Ascending aorta (tissue), 2 donors: ENCODE results near the gene RGS9. TPM values are rescaled to one million over a fixed set of nuclear protein-coding genes. Genes with fewer than 3 reads are reported as not detected.
"Not testable (repeated sequence)": the region's sequence is repeated elsewhere in the genome, so short reads cannot be mapped to it uniquely, and the experiment has no call there.

ENCODE experiments used
- DNase-seq, 2 donors: peaks; one replicate each; pipeline ENCODE4 v3.0.0-alpha.2; 2019; ENCODE audit warnings: low spot score in 2 of 2
- H3K27ac ChIP-seq, 2 donors: fragments of 200-600 bp; sonication (generic); one replicate each; pipeline ENCODE4 v1.5.1; 2016 to 2017; ENCODE audit warnings: mild to moderate bottlenecking in 1 of 2
- H3K27me3 ChIP-seq: fragments of 200-600 bp; sonication (generic); one replicate; pipeline ENCODE4 v1.5.1; 2017
- H3K36me3 ChIP-seq, 2 donors: fragments of 200-600 bp; sonication (generic); one replicate each; pipeline ENCODE4 v1.5.1; 2016
- H3K4me1 ChIP-seq, 2 donors: fragments of 200-600 bp; sonication (generic); one replicate each; pipeline ENCODE4 v1.5.1; 2016 to 2017; ENCODE audit warnings: mild to moderate bottlenecking in 1 of 2
- H3K4me3 ChIP-seq, 2 donors: fragments of 200-600 bp; sonication (generic); one replicate each; pipeline ENCODE4 v1.5.1; 2016 to 2017; ENCODE audit warnings: mild to moderate bottlenecking in 1 of 2
- H3K9me3 ChIP-seq, 2 donors: fragments of 200-600 bp; sonication (generic); one replicate each; pipeline ENCODE4 v1.5.1; 2016
- intact Hi-C: fragments of 100-400 bp; cut with DNase I; formaldehyde crosslinking; loops from one replicate; pipeline ENCODE4 v1.15.1; 2023
- total RNA-seq: library from RNA; depleted of rRNA; stranded (reverse); fragments of >200 nt; gene quantifications from one replicate; pipeline ENCODE4 v1.1.0, GENCODE V29; 2016
- TF ChIP-seq, protein P1 (sequence below), 3 experiments: fragments of 200-600 bp in 2 of 3; fragments of 450-650 bp in 1 of 3; sonication (generic) in 2 of 3; IDR thresholded peaks; one replicate each; pipeline ENCODE4 v1.5.1; 2016 to 2019; ENCODE audit warnings: antibody characterized with exemption in 3 of 3, mild to moderate bottlenecking in 1 of 3, moderate library complexity in 1 of 3

The RGS9 gene
- total RNA-seq, 1 donor from 2014 or later: 0.21 TPM

DNA sequence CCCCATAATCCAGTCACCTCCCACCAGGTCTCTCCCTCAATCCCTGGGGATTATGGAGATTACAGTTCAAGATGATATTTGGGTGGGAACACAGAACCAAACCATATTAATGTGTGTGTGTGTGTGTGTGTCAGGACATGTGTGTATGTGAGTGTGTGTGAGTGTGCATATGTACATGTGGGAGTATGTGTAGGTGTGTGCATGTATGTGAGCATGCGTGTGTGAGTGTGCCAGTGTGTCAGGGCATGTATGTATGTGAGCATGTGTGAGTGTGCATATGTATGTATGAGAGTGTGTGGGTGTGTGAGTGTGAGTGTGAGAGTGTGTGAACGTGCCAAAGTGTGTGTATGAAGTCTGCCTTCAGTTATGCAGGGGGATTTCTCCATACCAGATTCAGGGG is 37.8 kb downstream of the RGS9 start:
- Histone ChIP-seq H3K36me3 (no peaks in the 10 kb centered on the region), H3K27ac (no peak overlapping the region), H3K4me1 (no peaks in the 10 kb centered on the region), H3K9me3 (no peaks in the 10 kb centered on the region), H3K4me3 (no peak overlapping the region), H3K27me3 (no peaks in the 10 kb centered on the region)
- DNase-seq: no peak
- TF ChIP-seq, protein P1, sequence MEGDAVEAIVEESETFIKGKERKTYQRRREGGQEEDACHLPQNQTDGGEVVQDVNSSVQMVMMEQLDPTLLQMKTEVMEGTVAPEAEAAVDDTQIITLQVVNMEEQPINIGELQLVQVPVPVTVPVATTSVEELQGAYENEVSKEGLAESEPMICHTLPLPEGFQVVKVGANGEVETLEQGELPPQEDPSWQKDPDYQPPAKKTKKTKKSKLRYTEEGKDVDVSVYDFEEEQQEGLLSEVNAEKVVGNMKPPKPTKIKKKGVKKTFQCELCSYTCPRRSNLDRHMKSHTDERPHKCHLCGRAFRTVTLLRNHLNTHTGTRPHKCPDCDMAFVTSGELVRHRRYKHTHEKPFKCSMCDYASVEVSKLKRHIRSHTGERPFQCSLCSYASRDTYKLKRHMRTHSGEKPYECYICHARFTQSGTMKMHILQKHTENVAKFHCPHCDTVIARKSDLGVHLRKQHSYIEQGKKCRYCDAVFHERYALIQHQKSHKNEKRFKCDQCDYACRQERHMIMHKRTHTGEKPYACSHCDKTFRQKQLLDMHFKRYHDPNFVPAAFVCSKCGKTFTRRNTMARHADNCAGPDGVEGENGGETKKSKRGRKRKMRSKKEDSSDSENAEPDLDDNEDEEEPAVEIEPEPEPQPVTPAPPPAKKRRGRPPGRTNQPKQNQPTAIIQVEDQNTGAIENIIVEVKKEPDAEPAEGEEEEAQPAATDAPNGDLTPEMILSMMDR (IDR thresholded peaks at IDR 0.05): no peak
- intact Hi-C loops: no loop called here

DNA sequence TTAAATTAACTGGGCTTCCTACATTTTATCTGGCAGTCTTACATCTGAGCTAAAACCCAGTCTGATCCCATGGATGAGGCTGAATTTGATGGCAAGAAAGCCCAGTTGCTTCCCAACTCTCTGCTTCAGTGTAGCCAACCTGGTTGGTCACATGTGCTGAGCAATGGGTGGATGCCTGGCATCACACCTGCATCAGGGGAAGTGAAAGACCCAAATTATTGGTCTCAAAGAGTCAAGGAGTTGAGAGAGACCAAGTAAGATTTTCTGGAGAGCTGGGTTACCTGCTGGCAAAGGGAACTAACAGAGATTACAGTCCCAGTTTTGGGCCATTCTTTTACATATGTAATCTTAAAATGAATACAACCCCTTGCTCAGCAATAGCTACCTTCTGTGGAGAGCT is 38.8 kb downstream of the RGS9 start:
- Histone ChIP-seq H3K4me3 (no peak overlapping the region), H3K9me3 (no peaks in the 10 kb centered on the region), H3K27ac (no peak overlapping the region), H3K27me3 (no peaks in the 10 kb centered on the region), H3K36me3 (no peaks in the 10 kb centered on the region), H3K4me1 (no peaks in the 10 kb centered on the region)
- intact Hi-C loops: no loop called here
- no peak for DNase-seq
- TF ChIP-seq, protein P1 (IDR thresholded peaks at IDR 0.05): no peak

GRCh38 chr17:65176646-65177409 is 39.7 kb downstream of the RGS9 start:
- intact Hi-C loops: no loop called here
- no peak for DNase-seq
- Histone ChIP-seq H3K36me3 (no peaks in the 10 kb centered on the region), H3K4me3 (no peak overlapping the region), H3K4me1 (no peaks in the 10 kb centered on the region), H3K27me3 (no peaks in the 10 kb centered on the region), H3K27ac (no peak overlapping the region), H3K9me3 (no peaks in the 10 kb centered on the region)
- TF ChIP-seq, protein P1 (IDR thresholded peaks at IDR 0.05): no peak

- intact Hi-C loops: no loop called here
- no peak for DNase-seq
- Histone ChIP-seq H3K36me3 (no peaks in the 10 kb centered on the region), H3K27me3 (no peaks in the 10 kb centered on the region), H3K9me3 (no peaks in the 10 kb centered on the region), H3K4me3 (no peak overlapping the region), H3K4me1 (no peaks in the 10 kb centered on the region), H3K27ac (no peak overlapping the region)
- TF ChIP-seq, protein P1 (IDR thresholded peaks at IDR 0.05): no peak
These were observed 40.7 kb downstream of the RGS9 start for GRCh38 chr17:65177901-65178300.

DNA sequence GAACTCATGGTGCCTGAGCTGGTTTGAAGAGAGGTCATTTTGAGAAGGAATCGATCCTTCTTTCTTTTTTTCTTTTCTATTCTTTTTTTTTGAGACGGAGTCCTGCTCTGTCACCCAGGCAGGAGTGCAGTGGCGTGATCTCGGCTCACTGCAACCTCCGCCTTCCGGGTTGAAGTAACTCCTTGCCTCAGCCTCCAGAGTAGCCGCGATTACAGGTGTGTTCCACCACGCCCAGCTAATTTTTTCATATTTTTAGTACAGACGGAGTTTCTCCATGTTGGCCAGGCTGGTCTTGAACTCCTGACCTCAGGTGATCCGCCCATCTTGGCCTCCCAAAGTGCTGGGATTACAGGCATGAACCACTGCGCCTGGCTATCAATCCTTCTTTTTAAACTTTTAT is 43.1 kb downstream of the RGS9 start:
- not testable (repeated sequence) for H3K27ac ChIP-seq

DNA sequence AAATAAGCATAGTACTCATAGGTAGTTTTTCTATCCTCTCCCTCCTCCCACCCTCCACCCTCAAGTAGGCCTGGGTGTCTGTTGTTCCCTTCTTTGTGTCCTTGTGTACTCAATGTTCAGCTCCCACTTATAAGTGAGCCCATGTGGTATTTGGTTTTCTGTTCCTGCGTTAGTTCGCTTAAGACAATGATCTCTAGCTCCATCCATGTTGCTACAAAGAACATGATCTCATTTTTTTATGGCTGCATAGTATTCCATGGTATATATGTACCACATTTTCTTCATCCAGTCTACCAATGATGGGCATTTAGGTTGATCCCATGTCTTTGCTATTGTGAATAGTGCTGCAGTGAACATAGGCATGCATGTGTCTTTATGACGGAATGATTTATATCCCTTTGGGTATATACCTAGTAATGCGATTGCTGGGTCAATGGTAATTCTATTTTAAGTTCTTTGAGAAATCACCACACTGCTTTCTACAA is 43.6 kb downstream of the RGS9 start:
- H3K36me3 ChIP-seq, H3K4me3 ChIP-seq, H3K27me3 ChIP-seq, intact Hi-C loops, H3K27ac ChIP-seq, H3K9me3 ChIP-seq, H3K4me1 ChIP-seq, DNase-seq: not testable (repeated sequence)

More for the DNA sequence above, 43.1 kb downstream of the RGS9 start:
- H3K9me3 ChIP-seq, intact Hi-C loops, DNase-seq, H3K36me3 ChIP-seq, H3K4me1 ChIP-seq, H3K27me3 ChIP-seq, H3K4me3 ChIP-seq: not testable (repeated sequence)
